Spinal cord (tissue), 10 donors: ENCODE results near the gene ZGPAT. TPM values are rescaled to one million over a fixed set of nuclear protein-coding genes. Genes with fewer than 3 reads are reported as not detected.
"Not testable (repeated sequence)": the region's sequence is repeated elsewhere in the genome, so short reads cannot be mapped to it uniquely, and the experiment has no call there.

Experiments used
- DNase-seq, 6 donors: peaks; one replicate each; pipeline versions ENCODE4 v3.0.0 to v3.0.0-alpha.2; 2013 to 2015; ENCODE audit warnings: low spot score in 6 of 6, low read depth in 4 of 6
- H3K27ac ChIP-seq: one replicate; pipeline ENCODE4 v1.5.1; 2013; ENCODE audit warnings: low read depth, low read length, control low read depth
- H3K27me3 ChIP-seq: one replicate; pipeline ENCODE4 v1.6.1; 2013; ENCODE audit warnings: low read length; ENCODE audit not compliant: control insufficient read depth, insufficient read depth
- H3K36me3 ChIP-seq: one replicate; pipeline ENCODE4 v1.6.1; 2013; ENCODE audit warnings: low read length; ENCODE audit not compliant: control insufficient read depth, insufficient read depth
- H3K4me1 ChIP-seq: one replicate; pipeline ENCODE4 v1.6.1; 2013; ENCODE audit warnings: low read length; ENCODE audit not compliant: control insufficient read depth, insufficient read depth
- H3K4me3 ChIP-seq: one replicate; pipeline ENCODE4 v1.5.1; 2013; ENCODE audit warnings: low read depth, low read length, control low read depth
- H3K9me3 ChIP-seq: one replicate; pipeline ENCODE4 v1.6.1; 2013; ENCODE audit warnings: low read length; ENCODE audit not compliant: control insufficient read depth, insufficient read depth
- WGBS: methylation state at CpG from one replicate; pipeline ENCODE4 v1.1.5; 2013; ENCODE audit warnings: missing lambda C conversion rate; ENCODE audit not compliant: insufficient coverage; 5-methylcytosine and 5-hydroxymethylcytosine counted together
- long read RNA-seq, 4 donors: transcript quantifications; one replicate each; lab custom pipeline, GENCODE V29; 2026
- polyA plus RNA-seq, 2 donors: library from polyadenylated mRNA; unstranded; fragments of 120-200 nt; gene quantifications; one replicate each; pipeline ENCODE4 v1.2.1, GENCODE V29; 2013; ENCODE audit not compliant: insufficient read length in 2 of 2
- total RNA-seq, 2 donors: library from RNA; depleted of rRNA in 1 of 2; stranded (reverse); fragments of 120-200 nt in 1 of 2; fragments of >200 nt in 1 of 2; gene quantifications; one replicate each; pipeline versions ENCODE4 v1.2.3 to v1.2.4, GENCODE V29; 2013 to 2014
- donor health status: healthy.

The ZGPAT gene, protein sequence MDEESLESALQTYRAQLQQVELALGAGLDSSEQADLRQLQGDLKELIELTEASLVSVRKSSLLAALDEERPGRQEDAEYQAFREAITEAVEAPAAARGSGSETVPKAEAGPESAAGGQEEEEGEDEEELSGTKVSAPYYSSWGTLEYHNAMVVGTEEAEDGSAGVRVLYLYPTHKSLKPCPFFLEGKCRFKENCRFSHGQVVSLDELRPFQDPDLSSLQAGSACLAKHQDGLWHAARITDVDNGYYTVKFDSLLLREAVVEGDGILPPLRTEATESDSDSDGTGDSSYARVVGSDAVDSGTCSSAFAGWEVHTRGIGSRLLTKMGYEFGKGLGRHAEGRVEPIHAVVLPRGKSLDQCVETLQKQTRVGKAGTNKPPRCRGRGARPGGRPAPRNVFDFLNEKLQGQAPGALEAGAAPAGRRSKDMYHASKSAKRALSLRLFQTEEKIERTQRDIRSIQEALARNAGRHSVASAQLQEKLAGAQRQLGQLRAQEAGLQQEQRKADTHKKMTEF
- 10 to 100 TPM in 1 of 2 donors, 1 to 10 TPM in 1; 6.9 to 19.2 TPM for total RNA-seq
- polyA plus RNA-seq = 10 to 100 TPM; 26.9 to 34.6 TPM
- long read RNA-seq, donor 1, partial matches to known transcripts = 8 of 12 reads
- long read RNA-seq, donor 1, other reads (novel, unspliced or antisense) = 0 of 12 reads
- long read RNA-seq, donor 2 = 0 reads
- long read RNA-seq, donor 3, transcript ZGPAT-202 (7 exons, 1,871 nt) = major isoform, 5 of 6 reads
- long read RNA-seq, donor 3, partial matches to known transcripts = 0 of 6 reads
- long read RNA-seq, donor 3, other reads (novel, unspliced or antisense) = 0 of 6 reads
- long read RNA-seq, donor 4, partial matches to known transcripts = 6 of 10 reads
- long read RNA-seq, donor 4, other reads (novel, unspliced or antisense) = 0 of 10 reads

GRCh38 chr20:63707558-63708300, at the start of gene ZGPAT, which contains the start of gene ARFRP1:
Gene ZGPAT, plus strand, starts transcription at chr20:63708039. Its CDS starts 542 bp downstream, at chr20:63708581.
Gene ARFRP1, minus strand, starts transcription at chr20:63707976. Its CDS starts 885 bp downstream, at chr20:63707091.
- Histone ChIP-seq H3K4me1 (peaks cover 28% of the 10 kb centered on the region), H3K27ac (no peak within 1 kb of the TSS), H3K4me3 (peak within 1 kb of the TSS; percentile 64), H3K9me3 (no peaks in the 10 kb centered on the region), H3K27me3 (no peaks in the 10 kb centered on the region), H3K36me3 (peaks cover 70% of the 10 kb centered on the region)
- under 1% methylated on average over 98 of the region's 98 CpGs for WGBS
- DNase-seq = peak; percentile 67 to 97 (median 82)

GRCh38 chr20:63658749-63659187, 49.1 kb upstream of the ZGPAT start:
- Histone ChIP-seq H3K36me3 (peaks cover 39% of the 10 kb centered on the region), H3K4me1 (peaks cover 44% of the 10 kb centered on the region), H3K4me3 (peak overlapping the region; percentile 96), H3K27me3 (no peaks in the 10 kb centered on the region), H3K9me3 (no peaks in the 10 kb centered on the region), H3K27ac (peak overlapping the region; percentile 92)
- WGBS = 2% methylated on average over 25 of the region's 25 CpGs
- no peak for DNase-seq

DNA sequence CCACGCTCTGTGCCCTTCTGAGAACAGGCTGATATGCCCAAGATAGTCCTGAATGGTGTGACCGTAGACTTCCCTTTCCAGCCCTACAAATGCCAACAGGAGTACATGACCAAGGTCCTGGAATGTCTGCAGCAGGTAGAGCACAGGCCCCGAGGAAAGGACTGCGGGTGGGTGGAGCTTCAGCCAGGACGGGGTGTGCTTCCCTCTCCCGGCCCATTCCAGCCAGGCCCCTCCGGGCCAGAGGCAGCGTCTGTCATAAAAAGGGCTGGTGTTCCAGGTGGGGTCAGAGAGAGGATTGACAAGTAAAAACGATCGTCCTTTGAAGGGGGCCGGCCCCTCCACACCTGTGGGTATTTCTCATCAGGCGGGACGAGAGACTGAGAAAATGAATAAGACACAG, 48.5 kb upstream of the ZGPAT start:
- Histone ChIP-seq H3K27ac (peak overlapping the region; percentile 92), H3K36me3 (peaks cover 45% of the 10 kb centered on the region), H3K4me3 (peak overlapping the region; percentile 96), H3K4me1 (peaks cover 44% of the 10 kb centered on the region), H3K9me3 (no peaks in the 10 kb centered on the region), H3K27me3 (no peaks in the 10 kb centered on the region)
- WGBS = 74% methylated on average over 10 of the region's 13 CpGs
- DNase-seq = no peak

DNA sequence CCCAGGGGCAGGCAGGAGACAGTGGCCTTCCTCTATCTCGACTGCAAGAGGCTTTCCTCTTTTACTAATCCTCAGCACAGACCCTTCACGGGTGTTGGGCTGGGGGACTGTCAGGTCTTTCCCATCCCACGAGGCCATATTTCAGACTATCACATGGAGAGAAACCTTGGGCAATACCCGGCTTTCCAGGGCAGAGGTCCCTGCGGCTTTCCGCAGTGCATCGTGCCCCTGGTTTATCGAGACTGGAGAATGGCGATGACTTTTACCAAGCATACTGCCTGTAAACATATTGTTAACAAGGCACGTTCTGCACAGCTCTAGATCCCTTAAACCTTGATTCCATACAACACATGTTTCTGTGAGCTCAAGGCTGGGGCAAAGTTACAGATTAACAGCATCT, 47.7 kb upstream of the ZGPAT start:
- Histone ChIP-seq H3K4me1 (peaks cover 44% of the 10 kb centered on the region), H3K36me3 (peaks cover 53% of the 10 kb centered on the region)
- not testable (repeated sequence) for H3K27ac ChIP-seq, H3K4me3 ChIP-seq, DNase-seq, H3K27me3 ChIP-seq, H3K9me3 ChIP-seq
- WGBS = 86% methylated on average over 10 of the region's 10 CpGs

GRCh38 chr20:63660622-63661021, 47.2 kb upstream of the ZGPAT start:
- no peak overlapping the region for H3K4me3 ChIP-seq
- peaks cover 57% of the 10 kb centered on the region for H3K36me3 ChIP-seq
- peaks cover 47% of the 10 kb centered on the region for H3K4me1 ChIP-seq
- H3K27me3 ChIP-seq = no peaks in the 10 kb centered on the region
- no peaks in the 10 kb centered on the region for H3K9me3 ChIP-seq
- no peak overlapping the region for H3K27ac ChIP-seq
- 98% methylated on average over 5 of the region's 8 CpGs for WGBS
- no peak for DNase-seq

GRCh38 chr20:63661108-63661507, 46.7 kb upstream of the ZGPAT start:
- no peak overlapping the region for H3K4me3 ChIP-seq
- no peak for DNase-seq
- peaks cover 50% of the 10 kb centered on the region for H3K4me1 ChIP-seq
- H3K27ac ChIP-seq = no peak overlapping the region
- 96% methylated on average over 22 of the region's 22 CpGs for WGBS
- H3K36me3 ChIP-seq = peaks cover 62% of the 10 kb centered on the region
- H3K27me3 ChIP-seq = no peaks in the 10 kb centered on the region
- H3K9me3 ChIP-seq = no peaks in the 10 kb centered on the region

- Histone ChIP-seq H3K9me3 (no peaks in the 10 kb centered on the region), H3K27me3 (no peaks in the 10 kb centered on the region), H3K4me1 (peaks cover 43% of the 10 kb centered on the region), H3K4me3 (no peak overlapping the region), H3K36me3 (peaks cover 71% of the 10 kb centered on the region), H3K27ac (no peak overlapping the region)
- DNase-seq = no peak
- 93% methylated on average over 31 of the region's 33 CpGs for WGBS
Observed at GRCh38 chr20:63661959-63662812, 45.7 kb upstream of the ZGPAT start.

- no peak for DNase-seq
- Histone ChIP-seq H3K27me3 (no peaks in the 10 kb centered on the region), H3K36me3 (peaks cover 77% of the 10 kb centered on the region), H3K4me3 (no peak overlapping the region), H3K27ac (no peak overlapping the region), H3K9me3 (no peaks in the 10 kb centered on the region), H3K4me1 (peaks cover 37% of the 10 kb centered on the region)
- 98% methylated on average over 9 of the region's 9 CpGs for WGBS
Observed at GRCh38 chr20:63662813-63663189, 45.0 kb upstream of the ZGPAT start.
